GM13977 (cell line): Measurements from ENCODE around the gene ALPK1.

Experiments
- DNase-seq: peaks from one replicate; pipeline ENCODE4 v3.0.0; 2012; ENCODE audit warnings: low spot score
- CTCF ChIP-seq: IDR thresholded peaks from 2 replicates; pipeline ENCODE4 v1.5.1; 2012; ENCODE audit warnings: mild to moderate bottlenecking, control low read depth; ENCODE audit not compliant: insufficient read depth; ENCODE audit errors: extremely low read depth, missing control alignments
- in situ Hi-C: fragments of 300-500 bp; cut with MboI; formaldehyde crosslinking; loops from one replicate; pipeline ENCODE4 v1.12.0; 2022; ENCODE audit warnings: low sequenced_read_pairs, low pct_unique_long_range_greater_than_20kb, mixed read lengths, inconsistent platforms; ENCODE audit not compliant: unreplicated experiment

ALPK1 gene

DNA sequence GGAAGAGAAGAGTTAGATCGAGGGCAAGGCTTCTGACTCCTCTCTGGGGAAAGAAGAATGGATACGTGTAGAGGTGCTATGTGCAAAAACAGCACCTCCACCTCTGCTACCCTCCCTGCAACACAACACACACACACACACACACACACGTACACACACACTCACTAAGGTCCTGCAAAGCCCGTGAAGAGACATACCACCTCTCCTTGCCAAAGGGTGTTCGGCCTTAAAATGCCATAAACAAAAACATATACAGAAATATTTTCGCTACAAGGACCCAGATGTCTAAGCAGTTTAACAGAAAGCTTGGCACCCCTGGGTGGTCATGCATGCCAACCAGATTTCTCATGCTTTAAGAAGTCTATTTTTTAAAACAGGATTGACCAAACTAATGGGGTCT, 13.0 kb upstream of the ALPK1 start:
- in situ Hi-C loops: no loop called here
- no peak for TF ChIP-seq CTCF
- no peak for DNase-seq

GRCh38 chr4:112284662-112285411, 12.3 kb upstream of the ALPK1 start:
- no peak for TF ChIP-seq CTCF
- DNase-seq: no peak
- in situ Hi-C loops: no loop called here

GRCh38 chr4:112287258-112287989, 9.7 kb upstream of the ALPK1 start:
- DNase-seq: no peak
- in situ Hi-C loops: no loop called here
- TF ChIP-seq CTCF: no peak

DNA sequence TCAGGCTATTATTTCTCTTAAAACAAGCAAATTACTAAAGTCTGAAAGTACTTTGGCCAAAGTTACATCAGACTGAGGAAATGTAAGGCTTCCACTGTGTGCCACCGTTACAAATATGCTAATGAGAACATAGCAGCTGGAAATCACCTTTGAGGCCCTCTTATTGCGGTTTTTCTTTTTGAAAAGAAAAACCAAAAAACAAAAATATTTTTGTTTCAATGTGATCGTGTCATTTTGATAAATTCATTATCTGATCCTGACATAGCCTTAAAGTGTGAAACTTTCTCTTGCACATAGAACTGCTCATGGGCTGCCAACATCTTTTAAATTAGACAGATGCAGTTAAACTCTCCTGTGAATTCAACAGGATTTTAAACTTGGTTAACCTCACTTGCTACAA, 8.7 kb upstream of the ALPK1 start:
- in situ Hi-C loops: no loop called here

DNA sequence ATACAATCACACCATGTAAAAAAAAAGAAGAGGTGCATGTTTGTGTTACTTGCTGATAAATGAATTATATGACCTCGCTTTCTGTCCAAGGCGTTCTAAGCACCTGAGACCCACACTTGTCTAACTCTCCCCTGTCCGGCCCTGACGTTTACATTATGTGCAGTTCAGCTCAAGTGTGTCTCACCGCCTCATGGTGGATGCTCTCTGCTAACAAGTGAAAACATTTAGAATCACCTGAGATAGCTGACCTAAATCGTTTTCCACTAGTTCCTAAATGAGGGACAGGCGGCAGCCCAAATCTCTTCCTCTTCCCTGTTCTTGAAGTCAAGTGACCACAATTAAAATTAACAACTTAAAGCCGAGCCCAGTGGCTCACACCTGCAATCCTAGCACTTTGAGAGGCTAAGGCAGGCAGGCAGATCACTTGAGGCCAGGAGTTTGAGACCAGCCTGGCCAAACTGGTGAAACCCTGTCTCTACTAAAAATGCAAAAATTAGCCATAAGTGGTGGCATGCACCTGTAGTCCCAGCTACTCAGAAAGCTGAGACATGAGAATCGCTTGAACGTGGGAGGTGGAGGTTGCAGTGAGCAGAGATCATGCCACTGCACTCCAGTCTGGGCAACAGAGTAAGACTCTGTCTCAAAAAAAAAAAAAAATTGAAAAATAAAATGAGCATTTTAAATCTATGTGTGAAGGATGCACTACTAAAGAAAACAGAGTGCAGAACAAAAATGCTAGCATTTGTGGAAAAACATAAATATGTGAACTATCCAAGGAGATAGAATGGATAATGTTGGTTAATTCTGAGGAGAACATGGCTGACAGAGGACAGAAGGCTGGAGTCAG, 7.5 kb upstream of the ALPK1 start:
- no peak for TF ChIP-seq CTCF
- in situ Hi-C loops: no loop called here

More for the DNA sequence above, 8.7 kb upstream of the ALPK1 start:
- no peak for DNase-seq
- TF ChIP-seq CTCF: no peak

DNA sequence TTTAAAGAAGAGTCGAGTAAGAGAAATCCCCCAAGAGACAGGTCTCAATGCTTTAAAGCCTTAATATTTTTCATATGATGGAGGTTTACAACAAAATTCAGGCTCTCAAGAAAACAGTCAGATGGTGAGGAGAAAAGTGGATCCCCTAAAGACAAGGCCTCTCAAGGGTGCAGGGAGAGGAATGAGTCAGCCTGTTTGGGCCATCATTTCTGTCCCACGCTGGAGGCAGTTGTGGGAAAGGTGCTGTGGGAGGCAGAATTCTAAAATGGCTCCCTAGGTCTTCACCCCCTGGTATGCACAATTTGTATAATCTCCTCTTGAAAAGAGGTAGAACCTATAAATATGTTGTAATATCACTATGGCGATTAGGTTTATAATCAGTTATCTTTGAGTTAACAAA, 6.8 kb upstream of the ALPK1 start:
- in situ Hi-C loops: no loop called here
- no peak for DNase-seq
- TF ChIP-seq CTCF: no peak

More for the DNA sequence above, 7.5 kb upstream of the ALPK1 start:
- DNase-seq: no peak
